Omental fat pad (tissue), 4 donors: ENCODE results near the gene RGS1. TPM values are rescaled to one million over a fixed set of nuclear protein-coding genes. Genes with fewer than 3 reads are reported as not detected.

Experiments
- ATAC-seq: fragments of 150-250 bp; one replicate; pipeline ENCODE4 v1.9.1; 2016; ENCODE audit warnings: mild to moderate bottlenecking, moderate library complexity; ENCODE audit not compliant: low FRiP score
- DNase-seq: peaks from one replicate; pipeline ENCODE4 v3.0.0-alpha.2; 2019; ENCODE audit warnings: low spot score
- total RNA-seq, 4 donors: library from RNA; depleted of rRNA; stranded (reverse); fragments of >200 nt; gene quantifications; one replicate each; pipeline ENCODE4 v1.1.0, GENCODE V29; 2016
- TF ChIP-seq, protein P1 (sequence below), 3 donors: fragments of 450-650 bp; IDR thresholded peaks; one replicate each; pipeline ENCODE4 v1.5.1; 2016 to 2017; ENCODE audit warnings: antibody characterized with exemption in 3 of 3, mild to moderate bottlenecking in 3 of 3, moderate library complexity in 2 of 3

The RGS1 gene
- total RNA-seq, 4 donors from 2014 or later = 28.4 to 63.6 (median 47.1) TPM

DNA sequence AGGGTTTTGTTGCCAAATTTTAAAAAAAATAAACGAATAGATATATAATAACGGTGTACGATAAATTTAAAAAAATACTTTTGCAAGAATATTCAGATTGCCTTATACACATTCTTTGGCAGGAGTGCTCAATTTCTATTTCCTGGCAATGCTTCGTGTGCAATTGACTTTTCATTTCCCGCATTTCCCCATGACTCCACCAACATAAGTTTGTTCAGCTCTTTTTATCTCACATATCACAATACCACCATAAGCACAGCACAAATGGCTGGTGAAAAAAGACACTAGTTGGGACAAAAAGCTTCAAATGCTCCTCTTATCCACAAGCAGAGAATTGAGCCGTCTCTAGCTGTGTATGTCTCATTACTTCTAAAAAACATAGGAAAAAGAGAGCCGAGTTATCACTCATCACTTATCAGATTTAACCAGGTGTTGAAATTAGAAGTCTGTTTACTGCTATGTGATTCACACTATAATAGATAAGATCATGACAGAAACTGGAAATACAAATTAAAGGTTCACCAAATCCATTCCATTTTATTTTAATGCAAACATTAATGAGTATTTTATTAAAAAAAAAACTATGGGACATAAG, 28.9 kb upstream of the RGS1 start:
- no peak for ATAC-seq
- TF ChIP-seq, protein P1, sequence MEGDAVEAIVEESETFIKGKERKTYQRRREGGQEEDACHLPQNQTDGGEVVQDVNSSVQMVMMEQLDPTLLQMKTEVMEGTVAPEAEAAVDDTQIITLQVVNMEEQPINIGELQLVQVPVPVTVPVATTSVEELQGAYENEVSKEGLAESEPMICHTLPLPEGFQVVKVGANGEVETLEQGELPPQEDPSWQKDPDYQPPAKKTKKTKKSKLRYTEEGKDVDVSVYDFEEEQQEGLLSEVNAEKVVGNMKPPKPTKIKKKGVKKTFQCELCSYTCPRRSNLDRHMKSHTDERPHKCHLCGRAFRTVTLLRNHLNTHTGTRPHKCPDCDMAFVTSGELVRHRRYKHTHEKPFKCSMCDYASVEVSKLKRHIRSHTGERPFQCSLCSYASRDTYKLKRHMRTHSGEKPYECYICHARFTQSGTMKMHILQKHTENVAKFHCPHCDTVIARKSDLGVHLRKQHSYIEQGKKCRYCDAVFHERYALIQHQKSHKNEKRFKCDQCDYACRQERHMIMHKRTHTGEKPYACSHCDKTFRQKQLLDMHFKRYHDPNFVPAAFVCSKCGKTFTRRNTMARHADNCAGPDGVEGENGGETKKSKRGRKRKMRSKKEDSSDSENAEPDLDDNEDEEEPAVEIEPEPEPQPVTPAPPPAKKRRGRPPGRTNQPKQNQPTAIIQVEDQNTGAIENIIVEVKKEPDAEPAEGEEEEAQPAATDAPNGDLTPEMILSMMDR (IDR thresholded peaks at IDR 0.05) = no peak
- no peak for DNase-seq

GRCh38 chr1:192547501-192547900, 28.1 kb upstream of the RGS1 start:
- TF ChIP-seq, protein P1 (IDR thresholded peaks at IDR 0.05) = no peak
- no peak for DNase-seq
- no peak for ATAC-seq

- DNase-seq (no peak), ATAC-seq (no peak)
- TF ChIP-seq, protein P1 (IDR thresholded peaks at IDR 0.05) = no peak
Observed at GRCh38 chr1:192549937-192550336, 25.6 kb upstream of the RGS1 start.

GRCh38 chr1:192550922-192551534, 24.5 kb upstream of the RGS1 start:
- ATAC-seq = no peak
- no peak for DNase-seq
- TF ChIP-seq, protein P1 (IDR thresholded peaks at IDR 0.05) = no peak

DNA sequence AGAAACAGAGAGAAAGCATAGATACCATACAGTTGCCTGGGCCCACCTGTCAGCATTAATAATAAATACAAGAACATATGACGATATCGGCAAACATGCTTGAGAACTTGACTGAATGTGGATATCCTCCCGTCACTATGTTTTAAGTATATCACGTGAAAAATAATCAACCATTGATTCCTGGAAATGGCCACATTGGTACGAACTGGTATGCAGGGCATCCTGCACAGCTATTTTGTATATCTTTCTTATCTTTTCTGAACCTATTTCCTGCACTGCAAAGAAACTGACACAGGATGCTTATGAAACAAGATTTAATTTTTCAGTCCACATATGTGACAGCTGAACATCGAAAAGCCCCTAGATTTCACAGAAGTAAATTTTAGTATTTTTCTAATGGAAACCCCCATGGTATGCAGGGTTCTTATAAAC, 22.8 kb upstream of the RGS1 start:
- TF ChIP-seq, protein P1 (IDR thresholded peaks at IDR 0.05) = no peak
- DNase-seq = no peak
- no peak for ATAC-seq

- TF ChIP-seq, protein P1 (IDR thresholded peaks at IDR 0.05) = no peak
- no peak for DNase-seq
- no peak for ATAC-seq
Observed at GRCh38 chr1:192553741-192554140, 21.8 kb upstream of the RGS1 start.

DNA sequence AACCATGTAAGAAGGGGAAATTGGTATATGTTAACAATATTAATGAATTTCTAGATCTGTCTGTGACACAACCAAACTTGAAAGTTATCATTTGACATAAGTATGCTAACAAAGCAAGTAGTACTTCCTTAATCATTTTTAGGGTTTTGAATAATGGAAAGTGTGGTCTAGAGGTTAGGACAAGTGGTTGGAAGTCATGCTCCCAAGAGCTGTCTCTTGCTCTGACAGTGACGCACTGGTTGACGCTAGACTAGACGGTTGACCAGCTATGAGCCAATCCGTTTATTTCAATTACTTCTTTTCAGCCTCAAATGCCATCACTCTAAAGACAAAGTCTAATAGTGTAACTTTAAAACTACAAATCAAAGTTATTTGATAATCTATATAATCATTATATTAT, 20.7 kb upstream of the RGS1 start:
- no peak for ATAC-seq
- DNase-seq = no peak
- TF ChIP-seq, protein P1 (IDR thresholded peaks at IDR 0.05) = no peak
